Fibroblast of lung (primary cell): Measurements from ENCODE around the gene TBX15. TPM values are rescaled to one million over a fixed set of nuclear protein-coding genes. Genes with fewer than 3 reads are reported as not detected.

Experiments
- DNase-seq, 2 donors: peaks; one replicate each; pipeline versions ENCODE4 v3.0.0 to v3.0.0-alpha.2; 2010; ENCODE audit warnings: low read depth in 2 of 2
- H2AFZ ChIP-seq: 2 replicates; pipeline ENCODE4 v1.5.1; 2012; ENCODE audit warnings: low read length, control low read depth, inconsistent platforms
- H3K27ac ChIP-seq: 2 replicates; pipeline ENCODE4 v1.5.1; 2011; ENCODE audit warnings: low read length, control low read depth; ENCODE audit not compliant: insufficient read depth
- H3K27me3 ChIP-seq: 2 replicates; pipeline ENCODE4 v1.5.1; 2011; ENCODE audit warnings: mild to moderate bottlenecking, low read length; ENCODE audit not compliant: control insufficient read depth, insufficient read depth
- H3K36me3 ChIP-seq: 2 replicates; pipeline ENCODE4 v1.5.1; 2011; ENCODE audit warnings: low read length; ENCODE audit not compliant: control insufficient read depth, insufficient read depth
- H3K4me1 ChIP-seq: 2 replicates; pipeline ENCODE4 v1.5.1; 2011; ENCODE audit warnings: low read length; ENCODE audit not compliant: control insufficient read depth, insufficient read depth; ENCODE audit errors: extremely low read depth
- H3K4me2 ChIP-seq: 2 replicates; pipeline ENCODE4 v1.5.1; 2011; ENCODE audit warnings: low read length, control low read depth; ENCODE audit not compliant: insufficient read depth; ENCODE audit errors: extremely low read depth
- H3K4me3 ChIP-seq, 4 experiments: fragments of 200-600 bp in 1 of 4; sonication (generic) in 1 of 4; replicated peaks in 1 of 4; 2 replicates each; pipeline ENCODE4 v1.5.1; 2011 to 2016; ENCODE audit warnings: low read length in 4 of 4, low read depth in 3 of 4, mild to moderate bottlenecking in 3 of 4, control low read depth in 2 of 4, inconsistent platforms in 1 of 4, mixed read lengths in 1 of 4; ENCODE audit not compliant: insufficient read depth in 1 of 4; ENCODE audit errors: control extremely low read depth in 1 of 4
- H3K79me2 ChIP-seq: 2 replicates; pipeline ENCODE4 v1.5.1; 2012; ENCODE audit warnings: mild to moderate bottlenecking, low read length, inconsistent platforms; ENCODE audit not compliant: control insufficient read depth, insufficient read depth
- H3K9ac ChIP-seq: 2 replicates; pipeline ENCODE4 v1.5.1; 2011; ENCODE audit warnings: mild to moderate bottlenecking, low read length, control low read depth; ENCODE audit not compliant: insufficient read depth
- H3K9me3 ChIP-seq: 2 replicates; pipeline ENCODE4 v1.5.1; 2012; ENCODE audit warnings: low read depth, low read length; ENCODE audit not compliant: control insufficient read depth, insufficient read depth
- H4K20me1 ChIP-seq: 2 replicates; pipeline ENCODE4 v1.5.1; 2011; ENCODE audit warnings: low read length; ENCODE audit not compliant: control insufficient read depth, insufficient read depth; ENCODE audit errors: extremely low read depth
- EZH2 ChIP-seq: IDR thresholded peaks from 2 replicates; pipeline ENCODE4 v1.5.1; 2012; ENCODE audit warnings: low read length, control low read depth, mild to moderate bottlenecking; ENCODE audit errors: missing control alignments
- polyA plus RNA-seq, 2 donors: library from polyadenylated mRNA; depleted of rRNA in 1 of 2; stranded (reverse) in 1 of 2; unstranded in 1 of 2; fragments of >200 nt; gene quantifications; 2 replicates each; pipeline ENCODE4 v1.2.1, GENCODE V29; 2011 to 2012; ENCODE audit warnings: missing spikeins in 1 of 2
- total RNA-seq: library from RNA; depleted of rRNA; stranded (reverse); fragments of >200 nt; gene quantifications from 2 replicates; pipeline ENCODE4 v1.2.1, GENCODE V29; 2014
- TF ChIP-seq, protein P1 (sequence below), 2 donors: IDR thresholded peaks in 1 of 2; conservative IDR thresholded peaks in 1 of 2; 1 replicate in 1 of 2; 2 replicates in 1 of 2; pipeline ENCODE4 v1.5.1; 2011 to 2012; ENCODE audit warnings: low read length in 2 of 2, control low read depth in 1 of 2, inconsistent platforms in 1 of 2, low read depth in 1 of 2, mild to moderate bottlenecking in 1 of 2

Gene TBX15
- total and polyA plus RNA-seq, 2 donors (not counting 1 experiment from before 2014, with no cell fraction given), result 0.50 to 0.99 TPM

DNA sequence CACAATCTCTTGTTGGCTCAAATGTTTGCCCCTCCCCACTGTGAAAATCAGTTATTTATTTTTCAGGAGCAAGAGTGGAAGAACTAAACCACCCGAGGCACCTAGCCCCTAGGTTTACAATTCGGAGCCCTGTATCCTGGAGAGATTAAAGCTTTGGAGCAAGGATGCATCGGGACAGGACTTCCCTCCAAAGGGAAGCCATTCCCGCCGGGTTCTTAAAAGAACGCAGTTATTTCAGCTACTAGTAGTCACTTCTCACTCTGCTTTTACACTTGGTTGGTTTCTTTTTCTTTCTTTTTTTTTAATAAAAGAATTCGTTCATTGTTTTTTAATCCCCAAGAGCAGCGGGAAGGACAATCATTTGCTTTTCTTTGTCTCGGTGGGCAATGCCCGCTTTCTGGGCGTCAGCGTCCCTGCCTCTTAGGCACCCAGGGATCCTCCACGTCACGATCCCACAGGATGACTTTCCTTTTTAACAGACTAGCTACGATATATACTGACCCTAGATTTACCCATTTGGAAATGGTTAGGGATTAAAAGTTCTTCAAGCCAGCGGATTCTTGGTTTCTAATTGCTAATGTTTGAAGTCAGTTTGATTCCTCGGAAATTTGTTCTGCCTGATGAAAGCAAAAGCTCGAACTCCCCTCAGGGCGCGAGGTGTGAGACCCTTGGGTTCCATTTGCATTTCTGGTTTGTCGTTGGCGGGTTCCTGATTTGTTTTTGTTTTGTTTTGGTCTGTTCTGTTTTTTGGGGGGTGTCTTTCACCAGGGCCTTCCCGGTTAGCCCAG, 9.0 kb downstream of the TBX15 start:
- Histone ChIP-seq H3K36me3 (no peaks in the 10 kb centered on the region), H3K4me2 (peak overlapping the region; percentile 32), H3K27me3 (peaks cover 44% of the 10 kb centered on the region), H2AFZ (no peak overlapping the region), H3K79me2 (no peaks in the 10 kb centered on the region), H3K4me3 (peak overlapping the region in 1 of 4 experiments; percentile 32), H3K4me1 (no peaks in the 10 kb centered on the region), H3K9me3 (no peaks in the 10 kb centered on the region), H3K27ac (no peak overlapping the region), H4K20me1 (no peaks in the 10 kb centered on the region), H3K9ac (no peak overlapping the region)
- DNase-seq, result no peak
- TF ChIP-seq EZH2, result no peak
- TF ChIP-seq, protein P1, sequence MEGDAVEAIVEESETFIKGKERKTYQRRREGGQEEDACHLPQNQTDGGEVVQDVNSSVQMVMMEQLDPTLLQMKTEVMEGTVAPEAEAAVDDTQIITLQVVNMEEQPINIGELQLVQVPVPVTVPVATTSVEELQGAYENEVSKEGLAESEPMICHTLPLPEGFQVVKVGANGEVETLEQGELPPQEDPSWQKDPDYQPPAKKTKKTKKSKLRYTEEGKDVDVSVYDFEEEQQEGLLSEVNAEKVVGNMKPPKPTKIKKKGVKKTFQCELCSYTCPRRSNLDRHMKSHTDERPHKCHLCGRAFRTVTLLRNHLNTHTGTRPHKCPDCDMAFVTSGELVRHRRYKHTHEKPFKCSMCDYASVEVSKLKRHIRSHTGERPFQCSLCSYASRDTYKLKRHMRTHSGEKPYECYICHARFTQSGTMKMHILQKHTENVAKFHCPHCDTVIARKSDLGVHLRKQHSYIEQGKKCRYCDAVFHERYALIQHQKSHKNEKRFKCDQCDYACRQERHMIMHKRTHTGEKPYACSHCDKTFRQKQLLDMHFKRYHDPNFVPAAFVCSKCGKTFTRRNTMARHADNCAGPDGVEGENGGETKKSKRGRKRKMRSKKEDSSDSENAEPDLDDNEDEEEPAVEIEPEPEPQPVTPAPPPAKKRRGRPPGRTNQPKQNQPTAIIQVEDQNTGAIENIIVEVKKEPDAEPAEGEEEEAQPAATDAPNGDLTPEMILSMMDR (conservative IDR thresholded peaks at IDR 0.05 in 1 of 2, IDR thresholded peaks at IDR 0.05 in 1 of 2; ENCODE audit: low read depth in 1 of 2, low read length in 2 of 2), result no peak

DNA sequence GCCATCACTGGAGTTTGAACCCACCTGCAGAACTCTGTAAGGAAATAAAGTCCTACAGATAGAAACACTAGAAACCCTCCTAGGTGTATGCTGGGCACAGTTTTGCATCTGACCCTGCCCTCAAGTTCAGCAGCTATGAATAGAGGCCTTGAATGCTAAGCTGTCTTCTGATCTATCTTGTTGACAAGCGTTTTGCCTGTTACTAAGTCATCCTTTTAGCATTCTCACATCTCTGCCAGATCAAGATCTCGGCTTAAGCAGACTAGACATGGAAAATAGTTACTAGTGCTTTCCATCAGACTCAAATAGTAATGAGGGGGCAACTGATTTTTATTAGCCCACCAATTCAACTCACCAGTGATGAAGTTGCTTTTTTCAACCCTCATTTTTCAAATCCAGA, 10.5 kb downstream of the TBX15 start:
- Histone ChIP-seq H3K36me3 (no peaks in the 10 kb centered on the region), H3K27me3 (peaks cover 29% of the 10 kb centered on the region), H3K27ac (no peak overlapping the region), H3K9me3 (no peaks in the 10 kb centered on the region), H2AFZ (no peak overlapping the region), H4K20me1 (no peaks in the 10 kb centered on the region), H3K9ac (no peak overlapping the region), H3K4me1 (no peaks in the 10 kb centered on the region), H3K4me2 (no peak overlapping the region), H3K4me3 (no peak overlapping the region), H3K79me2 (no peaks in the 10 kb centered on the region)
- TF ChIP-seq EZH2, result no peak
- TF ChIP-seq, protein P1 (conservative IDR thresholded peaks at IDR 0.05 in 1 of 2, IDR thresholded peaks at IDR 0.05 in 1 of 2; ENCODE audit: low read depth in 1 of 2, low read length in 2 of 2), result no peak
- no peak for DNase-seq

DNA sequence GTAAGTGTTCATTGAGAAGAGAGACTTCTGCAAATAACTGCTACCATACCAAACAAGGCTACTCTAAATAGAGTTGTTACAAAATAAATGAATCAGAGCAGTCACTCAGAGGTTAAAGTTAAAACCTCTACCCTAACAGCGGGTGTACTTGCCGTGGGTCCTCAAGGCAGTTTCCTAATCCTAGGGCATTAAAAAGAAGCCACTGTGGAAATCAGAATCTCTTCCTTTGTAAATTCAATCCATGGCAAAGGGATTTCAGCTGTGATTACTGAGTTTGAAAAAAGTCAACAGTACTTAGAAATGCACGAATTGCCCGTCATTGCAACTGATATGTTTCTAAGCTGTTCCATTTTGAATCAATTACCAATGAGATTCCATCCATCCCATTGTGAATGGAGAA, 13.5 kb downstream of the TBX15 start:
- no peaks in the 10 kb centered on the region for H3K79me2 ChIP-seq
- no peaks in the 10 kb centered on the region for H3K36me3 ChIP-seq
- TF ChIP-seq, protein P1 (conservative IDR thresholded peaks at IDR 0.05 in 1 of 2, IDR thresholded peaks at IDR 0.05 in 1 of 2; ENCODE audit: low read depth in 1 of 2, low read length in 2 of 2), result no peak
- no peak for TF ChIP-seq EZH2
- no peaks in the 10 kb centered on the region for H3K4me1 ChIP-seq
- no peak for DNase-seq
- no peak overlapping the region for H3K4me3 ChIP-seq
- H3K9ac ChIP-seq, result no peak overlapping the region
- H4K20me1 ChIP-seq, result no peaks in the 10 kb centered on the region
- H3K9me3 ChIP-seq, result no peaks in the 10 kb centered on the region
- peaks cover 13% of the 10 kb centered on the region for H3K27me3 ChIP-seq
- no peak overlapping the region for H3K4me2 ChIP-seq
- no peak overlapping the region for H2AFZ ChIP-seq
- H3K27ac ChIP-seq, result no peak overlapping the region
